ENCODE results near the gene PHF5A.
A peak's percentile ranks its signal among the peaks of the same experiment; 100 is the strongest.
"Not testable (repeated sequence)": the region's sequence is repeated elsewhere in the genome, so short reads cannot be mapped to it uniquely, and the experiment has no call there.

Gene PHF5A

GRCh38 chr22:41487037-41487935 is 18.8 kb upstream of the PHF5A start:
- no peak for DNase-seq

- no peak for DNase-seq
Measured at GRCh38 chr22:41485033-41485432, 16.5 kb upstream of the PHF5A start.

- no peak for DNase-seq
Measured at GRCh38 chr22:41482319-41482935, 13.9 kb upstream of the PHF5A start.

GRCh38 chr22:41481925-41482318 is 13.4 kb upstream of the PHF5A start:
- DNase-seq = no peak

GRCh38 chr22:41481131-41481830 is 12.8 kb upstream of the PHF5A start:
- DNase-seq = no peak

- DNase-seq = no peak
Measured at GRCh38 chr22:41480397-41480735, 11.9 kb upstream of the PHF5A start.

GRCh38 chr22:41479671-41480396 is 11.3 kb upstream of the PHF5A start:
- no peak for DNase-seq

- no peak for DNase-seq
Measured at GRCh38 chr22:41478891-41479521, 10.5 kb upstream of the PHF5A start.

- no peak for DNase-seq
Measured at GRCh38 chr22:41478473-41478872, 10.0 kb upstream of the PHF5A start.

GRCh38 chr22:41474872-41475451 is 6.5 kb upstream of the PHF5A start:
- DNase-seq = no peak

GRCh38 chr22:41471568-41471967 is 3.1 kb upstream of the PHF5A start:
- DNase-seq = no peak

GRCh38 chr22:41470886-41471285 is 2.4 kb upstream of the PHF5A start:
- DNase-seq = no peak

GRCh38 chr22:41469218-41469851 is 843 bp upstream of the PHF5A start:
- no peak for DNase-seq

GRCh38 chr22:41461901-41462300 is 6.6 kb downstream of the PHF5A start:
- DNase-seq = no peak

- not testable (repeated sequence) for DNase-seq
Measured at GRCh38 chr22:41460071-41460470, 8.4 kb downstream of the PHF5A start.

GRCh38 chr22:41459431-41459830 is 9.1 kb downstream of the PHF5A start:
- no peak for DNase-seq

- no peak for DNase-seq
Measured at GRCh38 chr22:41458161-41458728, 10.2 kb downstream of the PHF5A start.

- peak; percentile 81 for DNase-seq
Measured at GRCh38 chr22:41448189-41448808, 20.2 kb downstream of the PHF5A start.

GRCh38 chr22:41447435-41448188 is 20.9 kb downstream of the PHF5A start:
- DNase-seq = peak; percentile 38
